ENCODE results near the gene HPSE. TPM values are rescaled to one million over a fixed set of nuclear protein-coding genes. Genes with fewer than 3 reads are reported as not detected.

The HPSE gene
- total RNA-seq, 1 donor from 2014 or later = 5.5 TPM

Other genes with a start within 250 kb of the HPSE start
- 115 TPM for gene PLAC8, start 220.1 kb downstream of the HPSE start, total RNA-seq
- gene COQ2, start 50.0 kb downstream of the HPSE start, total RNA-seq = 14.6 TPM
- gene HELQ, start 121.0 kb upstream of the HPSE start, total RNA-seq = 18.8 TPM
- 40.8 TPM for gene MRPS18C, start 121.2 kb upstream of the HPSE start, total RNA-seq
- gene ABRAXAS1, start 150.3 kb upstream of the HPSE start, total RNA-seq = 14.7 TPM
- gene GPAT3, start 201.3 kb upstream of the HPSE start, total RNA-seq = 5.9 TPM

Data from lower lobe of right lung (tissue), 1 donor.